ENCODE results near the gene SPRR2G. TPM values are rescaled to one million over a fixed set of nuclear protein-coding genes. Genes with fewer than 3 reads are reported as not detected.

Gene SPRR2G
- total and polyA plus RNA-seq, 2 of the 8 experiments (the other 6 are each of a cell fraction or from before 2014, with no cell fraction given), result not detected

DNA sequence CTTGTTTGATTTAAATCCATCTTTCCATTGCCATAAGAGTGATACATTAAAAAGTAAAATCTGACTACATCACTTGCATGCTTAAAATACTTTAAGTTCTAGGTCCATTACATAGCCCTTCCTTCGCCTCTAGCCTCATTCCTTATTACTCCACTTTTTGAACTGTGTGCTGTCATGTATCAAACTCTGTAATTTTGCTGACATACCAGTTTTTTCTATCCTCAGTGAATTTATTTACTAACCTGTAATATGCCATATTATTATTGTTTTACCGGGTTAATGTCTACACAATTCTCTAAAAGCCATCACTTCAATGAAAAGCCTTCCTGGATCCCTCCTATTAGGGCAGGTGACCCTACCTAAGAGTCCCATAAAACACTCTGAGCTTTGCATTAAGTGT is 4.9 kb upstream of the SPRR2G start:
- ChIA-PET CTCF (ENCODE audit: partially characterized antibody) (interaction anchor here (0.9 kb wide), 1 partner anchor 284 kb away, joined by 3 read pairs; no protein-coding TSS in a partner anchor), POLR2A (ENCODE audit: partially characterized antibody) (no interaction called here)
- H2AFZ ChIP-seq (ENCODE audit: low read length), result no peak overlapping the region

More for the DNA sequence above, 4.9 kb upstream of the SPRR2G start:
- no peak overlapping the region for H2BK120ac ChIP-seq (replicated peaks; ENCODE audit: low read depth, low read length)
- 89% methylated on average over 2 of the region's 2 CpGs; no CpG with 5 or more reads in 1 of the 2 experiments for WGBS, 2 experiments (ENCODE audit: extremely low coverage in 1 of 2, insufficient coverage in 1 of 2, insufficient read length in 1 of 2, insufficient replicate concordance in 2 of 2, low coverage in 1 of 2, low lambda C conversion rate in 2 of 2, missing lambda C conversion rate in 1 of 2)
- no peaks in the 10 kb centered on the region for H3K4me1 ChIP-seq (replicated peaks in 1 of 4; ENCODE audit: control insufficient read depth in 3 of 4, insufficient read depth in 4 of 4, low read length in 3 of 4)
- no peak overlapping the region for H2AK5ac ChIP-seq (ENCODE audit: low read depth, low read length)
- no peak overlapping the region for H2BK15ac ChIP-seq (ENCODE audit: low read length)
- no peaks in the 10 kb centered on the region for H4K20me1 ChIP-seq (replicated peaks in 1 of 2; ENCODE audit: control insufficient read depth in 1 of 2, insufficient read depth in 2 of 2, low read length in 2 of 2)
- no peak for TF ChIP-seq BCL11A (IDR thresholded peaks at IDR 0.05; ENCODE audit: low read depth in 2 of 2, low read length in 2 of 2)
- peak; percentile 46; the same call in 1 of the 2 replicates for TF ChIP-seq MAFK (IDR thresholded peaks at IDR 0.05; ENCODE audit: low read depth, low read length)
- H3K4ac ChIP-seq (replicated peaks; ENCODE audit: insufficient read length, low read depth, low read length), result no peak overlapping the region
- H2BK20ac ChIP-seq (ENCODE audit: low read length), result no peak overlapping the region
- no peak overlapping the region for H3K9ac ChIP-seq (replicated peaks in 1 of 4; ENCODE audit: extremely low read depth in 1 of 4, low read depth in 3 of 4, low read length in 3 of 4)
- no peaks in the 10 kb centered on the region; a peak in 1 of 8 replicates for H3K36me3 ChIP-seq (ENCODE audit: control insufficient read depth in 2 of 4, insufficient read depth in 4 of 4, low read length in 3 of 4)
- H2BK12ac ChIP-seq (ENCODE audit: low read depth, low read length), result no peak overlapping the region
- no peak overlapping the region for H3K56ac ChIP-seq (replicated peaks; ENCODE audit: insufficient read length, low read depth, low read length)
- H3K14ac ChIP-seq (ENCODE audit: insufficient read length), result no peak overlapping the region
- peaks cover 20 to 27% of the 10 kb centered on the region in 2 experiments for H3K9me3 ChIP-seq (ENCODE audit: insufficient read depth in 2 of 2, low read depth in 1 of 2, low read length in 1 of 2)
- H4K91ac ChIP-seq (replicated peaks; ENCODE audit: insufficient read length, low read length), result no peak overlapping the region
- H3K18ac ChIP-seq (ENCODE audit: extremely low read depth, low read length), result no peak overlapping the region
- H3K23ac ChIP-seq (ENCODE audit: insufficient read length), result no peak overlapping the region
- H3K4me2 ChIP-seq (ENCODE audit: insufficient read depth in 1 of 2, low read depth in 2 of 2, low read length in 2 of 2), result no peak overlapping the region
- no peaks in the 10 kb centered on the region for H3K79me1 ChIP-seq (ENCODE audit: low read depth, low read length)
- no peak overlapping the region for H3K4me3 ChIP-seq (ENCODE audit: extremely low read depth in 1 of 4, insufficient read depth in 2 of 4, low read depth in 3 of 4, low read length in 4 of 4)
- no peak overlapping the region for H4K5ac ChIP-seq (ENCODE audit: insufficient read length, low read depth, low read length)
- FAIRE-seq (no peak), DNase-seq (ENCODE audit: low read depth in 1 of 2, low spot score in 2 of 2) (no peak)
- H2BK5ac ChIP-seq (ENCODE audit: low read depth, low read length), result no peak overlapping the region
- H3K27me3 ChIP-seq (replicated peaks in 1 of 4; ENCODE audit: control insufficient read depth in 3 of 4, extremely low read depth in 1 of 4, insufficient read depth in 3 of 4, low read length in 3 of 4), result no peaks in the 10 kb centered on the region
- no peaks in the 10 kb centered on the region for H3K79me2 ChIP-seq (ENCODE audit: control insufficient read depth in 1 of 2, insufficient read depth in 2 of 2, low read length in 2 of 2)
- H3K23me2 ChIP-seq (ENCODE audit: low read depth, low read length), result no peaks in the 10 kb centered on the region; the same call in 1 of the 2 replicates
- no peak overlapping the region for H4K8ac ChIP-seq (ENCODE audit: extremely low read depth, insufficient read depth, low read length)
- H3K27ac ChIP-seq (ENCODE audit: low read depth, low read length), result no peak overlapping the region

All from H1 (cell line).